GM18867 (cell line): Measurements from ENCODE around the gene CNTLN.
"Not testable (repeated sequence)": the region's sequence is repeated elsewhere in the genome, so short reads cannot be mapped to it uniquely, and the experiment has no call there.

Source experiments
- ATAC-seq: cut with Tn5 transposase; IDR thresholded peaks from one replicate; pipeline ENCODE4 v1.9.1; 2021; ENCODE audit warnings: mild to moderate bottlenecking, moderate library complexity; ENCODE audit not compliant: unreplicated experiment

The CNTLN gene

GRCh38 chr9:17294822-17295624 is 160.2 kb downstream of the CNTLN start:
- no peak for ATAC-seq

GRCh38 chr9:17315341-17315740 is 180.5 kb downstream of the CNTLN start:
- no peak for ATAC-seq

- ATAC-seq, result no peak
Measured at GRCh38 chr9:17318821-17319320, 184.0 kb downstream of the CNTLN start.

GRCh38 chr9:17319864-17320263 is 185.0 kb downstream of the CNTLN start:
- no peak for ATAC-seq

GRCh38 chr9:17322882-17323864 is 188.3 kb downstream of the CNTLN start:
- ATAC-seq, result no peak

- ATAC-seq, result no peak
Measured at GRCh38 chr9:17328331-17328730, 193.5 kb downstream of the CNTLN start.

GRCh38 chr9:17330097-17330496 is 195.3 kb downstream of the CNTLN start:
- no peak for ATAC-seq

- no peak for ATAC-seq
Measured at GRCh38 chr9:17332115-17332514, 197.3 kb downstream of the CNTLN start.

GRCh38 chr9:17339156-17339555 is 204.3 kb downstream of the CNTLN start:
- no peak for ATAC-seq

GRCh38 chr9:17342696-17343095 is 207.9 kb downstream of the CNTLN start:
- no peak for ATAC-seq

GRCh38 chr9:17349831-17350230 is 215.0 kb downstream of the CNTLN start:
- no peak for ATAC-seq

- not testable (repeated sequence) for ATAC-seq
Measured at GRCh38 chr9:17354006-17354405, 219.2 kb downstream of the CNTLN start.

GRCh38 chr9:17361378-17361777 is 226.5 kb downstream of the CNTLN start:
- ATAC-seq, result no peak

GRCh38 chr9:17367035-17367434 is 232.2 kb downstream of the CNTLN start:
- no peak for ATAC-seq

GRCh38 chr9:17380126-17380861 is 245.5 kb downstream of the CNTLN start:
- no peak for ATAC-seq

- ATAC-seq, result no peak
Measured at GRCh38 chr9:17387565-17387964, 252.7 kb downstream of the CNTLN start.

- no peak for ATAC-seq
Measured at GRCh38 chr9:17389026-17389425, 254.2 kb downstream of the CNTLN start.

- ATAC-seq, result no peak
Measured at GRCh38 chr9:17394881-17395510, 260.2 kb downstream of the CNTLN start.

- ATAC-seq, result not testable (repeated sequence)
Measured at GRCh38 chr9:17397166-17397728, 262.4 kb downstream of the CNTLN start.

- ATAC-seq, result no peak
Measured at GRCh38 chr9:17398350-17398749, 263.5 kb downstream of the CNTLN start.
